SU-DHL-6 (cell line): Measurements from ENCODE around the gene CS.

ENCODE experiments used
- H2AFZ ChIP-seq: fragments of 200-600 bp; sonication (generic); 2 replicates; pipeline ENCODE4 v1.6.1; 2014; ENCODE audit warnings: low read depth, mild to moderate bottlenecking, moderate library complexity, mixed read lengths, antibody characterized with exemption, low read length; ENCODE audit not compliant: severe bottlenecking
- H3F3A ChIP-seq: fragments of 200-600 bp; shearing (Covaris generic); 2 replicates; pipeline ENCODE4 v1.6.0; 2016; ENCODE audit warnings: antibody characterized with exemption, mild to moderate bottlenecking; ENCODE audit not compliant: insufficient read depth
- H3K27ac ChIP-seq: fragments of 200-600 bp; sonication (generic); 2 replicates; pipeline ENCODE4 v1.5.1; 2016; ENCODE audit warnings: low read depth, mild to moderate bottlenecking, low read length, moderate library complexity, mixed read lengths
- H3K27me3 ChIP-seq: fragments of 200-600 bp; sonication (generic), shearing (Covaris generic); 2 replicates; pipeline ENCODE4 v1.6.0; 2014; ENCODE audit warnings: mild to moderate bottlenecking, low read length
- H3K36me3 ChIP-seq: fragments of 200-600 bp; sonication (generic); 2 replicates; pipeline ENCODE4 v1.6.1; 2014; ENCODE audit warnings: mild to moderate bottlenecking, low read length, mixed read lengths
- H3K4me2 ChIP-seq: fragments of 300-600, 200-600 bp; shearing (Covaris generic), sonication (generic); 2 replicates; pipeline ENCODE4 v1.6.0; 2014; ENCODE audit warnings: low read length, low read depth, mild to moderate bottlenecking; ENCODE audit not compliant: poor library complexity, severe bottlenecking
- H3K4me3 ChIP-seq: fragments of 200-600 bp; sonication (generic); 2 replicates; pipeline ENCODE4 v1.5.1; 2014; ENCODE audit warnings: antibody characterized with exemption, low read length, mild to moderate bottlenecking, mixed read lengths; ENCODE audit not compliant: insufficient read depth, poor library complexity, severe bottlenecking
- H3K79me2 ChIP-seq: fragments of 200-600 bp; sonication (generic); 2 replicates; pipeline ENCODE4 v1.6.1; 2014; ENCODE audit warnings: mild to moderate bottlenecking, low read length, moderate library complexity; ENCODE audit not compliant: insufficient read depth
- H3K9ac ChIP-seq: fragments of 200-600 bp; sonication (generic); 2 replicates; pipeline ENCODE4 v1.7.0; 2014; ENCODE audit warnings: mild to moderate bottlenecking, low read length
- H3K9me2 ChIP-seq: fragments of 200-600 bp; sonication (generic); replicated peaks from 2 replicates; pipeline ENCODE4 v1.6.1; 2014; ENCODE audit warnings: low read length; ENCODE audit not compliant: insufficient read depth
- H3K9me3 ChIP-seq: fragments of 200-600 bp; sonication (generic); 2 replicates; pipeline ENCODE4 v1.6.1; 2014; ENCODE audit warnings: low read length, mixed read lengths; ENCODE audit not compliant: insufficient read depth
- H4K20me1 ChIP-seq: fragments of 200-600 bp; sonication (generic); 2 replicates; pipeline ENCODE4 v1.6.1; 2014; ENCODE audit warnings: low read depth, mild to moderate bottlenecking, antibody characterized with exemption, low read length, moderate library complexity, mixed read lengths
- EZH2phosphoT487 ChIP-seq: fragments of 200-600 bp; sonication (generic), shearing (Covaris generic); conservative IDR thresholded peaks from 2 replicates; pipeline ENCODE4 v1.6.1; 2018; ENCODE audit warnings: mild to moderate bottlenecking, antibody characterized with exemption, low read length, moderate library complexity, mixed read lengths
- TF ChIP-seq, protein P1 (sequence below): fragments of 200-600 bp; sonication (generic); IDR thresholded peaks from one replicate; pipeline ENCODE4 v1.5.1; 2017; ENCODE audit warnings: antibody characterized with exemption, mild to moderate bottlenecking, low read length, moderate library complexity; ENCODE audit not compliant: insufficient read depth, poor library complexity, severe bottlenecking

CS gene

DNA sequence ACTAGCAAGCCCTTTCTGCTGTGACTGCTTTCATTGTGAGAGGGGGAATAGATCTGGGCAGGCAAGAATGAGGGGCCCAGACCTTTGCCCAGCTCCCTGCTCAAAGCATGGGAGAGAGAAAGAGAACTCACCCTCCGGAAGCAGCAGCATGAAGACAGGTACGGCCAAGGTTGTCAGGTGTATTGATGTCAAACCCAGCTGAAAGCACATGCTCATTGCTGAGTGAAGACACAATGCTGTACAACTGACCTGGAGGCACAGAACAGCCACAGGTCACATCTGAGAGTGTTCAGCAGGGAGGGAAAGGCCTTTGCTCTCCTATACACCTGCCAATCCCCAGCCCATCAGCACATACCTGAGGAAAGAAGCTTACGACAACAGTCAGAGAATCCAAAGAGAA is 47.5 kb downstream of the CS start:
- no peak overlapping the region for H3K9ac ChIP-seq
- H3K9me2 ChIP-seq, result no peaks in the 10 kb centered on the region
- no peaks in the 10 kb centered on the region for H4K20me1 ChIP-seq

GRCh38 chr12:56248711-56249110 is 51.4 kb downstream of the CS start:
- H3K9me3 ChIP-seq, result no peaks in the 10 kb centered on the region
- H3K9me2 ChIP-seq, result no peaks in the 10 kb centered on the region
- H3F3A ChIP-seq, result no peaks in the 10 kb centered on the region
- H4K20me1 ChIP-seq, result no peaks in the 10 kb centered on the region
- no peak overlapping the region for H2AFZ ChIP-seq
- no peak overlapping the region for H3K4me3 ChIP-seq
- no peaks in the 10 kb centered on the region for H3K36me3 ChIP-seq
- H3K27ac ChIP-seq, result no peak overlapping the region
- TF ChIP-seq, protein P1, sequence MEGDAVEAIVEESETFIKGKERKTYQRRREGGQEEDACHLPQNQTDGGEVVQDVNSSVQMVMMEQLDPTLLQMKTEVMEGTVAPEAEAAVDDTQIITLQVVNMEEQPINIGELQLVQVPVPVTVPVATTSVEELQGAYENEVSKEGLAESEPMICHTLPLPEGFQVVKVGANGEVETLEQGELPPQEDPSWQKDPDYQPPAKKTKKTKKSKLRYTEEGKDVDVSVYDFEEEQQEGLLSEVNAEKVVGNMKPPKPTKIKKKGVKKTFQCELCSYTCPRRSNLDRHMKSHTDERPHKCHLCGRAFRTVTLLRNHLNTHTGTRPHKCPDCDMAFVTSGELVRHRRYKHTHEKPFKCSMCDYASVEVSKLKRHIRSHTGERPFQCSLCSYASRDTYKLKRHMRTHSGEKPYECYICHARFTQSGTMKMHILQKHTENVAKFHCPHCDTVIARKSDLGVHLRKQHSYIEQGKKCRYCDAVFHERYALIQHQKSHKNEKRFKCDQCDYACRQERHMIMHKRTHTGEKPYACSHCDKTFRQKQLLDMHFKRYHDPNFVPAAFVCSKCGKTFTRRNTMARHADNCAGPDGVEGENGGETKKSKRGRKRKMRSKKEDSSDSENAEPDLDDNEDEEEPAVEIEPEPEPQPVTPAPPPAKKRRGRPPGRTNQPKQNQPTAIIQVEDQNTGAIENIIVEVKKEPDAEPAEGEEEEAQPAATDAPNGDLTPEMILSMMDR, result no peak
- no peak for TF ChIP-seq EZH2phosphoT487
- no peak overlapping the region for H3K9ac ChIP-seq
- H3K79me2 ChIP-seq, result no peaks in the 10 kb centered on the region
- no peak overlapping the region for H3K4me2 ChIP-seq
- H3K27me3 ChIP-seq, result no peaks in the 10 kb centered on the region

More for the DNA sequence above, 47.5 kb downstream of the CS start:
- Histone ChIP-seq H3K4me2 (no peak overlapping the region), H3K36me3 (no peaks in the 10 kb centered on the region), H3K9me3 (no peaks in the 10 kb centered on the region), H3K27ac (no peak overlapping the region), H2AFZ (no peak overlapping the region), H3K4me3 (no peak overlapping the region), H3K27me3 (no peaks in the 10 kb centered on the region), H3K79me2 (peaks cover 8% of the 10 kb centered on the region; the same call in 1 of the 2 replicates), H3F3A (no peaks in the 10 kb centered on the region)
- no peak for TF ChIP-seq EZH2phosphoT487
- TF ChIP-seq, protein P1, result no peak

DNA sequence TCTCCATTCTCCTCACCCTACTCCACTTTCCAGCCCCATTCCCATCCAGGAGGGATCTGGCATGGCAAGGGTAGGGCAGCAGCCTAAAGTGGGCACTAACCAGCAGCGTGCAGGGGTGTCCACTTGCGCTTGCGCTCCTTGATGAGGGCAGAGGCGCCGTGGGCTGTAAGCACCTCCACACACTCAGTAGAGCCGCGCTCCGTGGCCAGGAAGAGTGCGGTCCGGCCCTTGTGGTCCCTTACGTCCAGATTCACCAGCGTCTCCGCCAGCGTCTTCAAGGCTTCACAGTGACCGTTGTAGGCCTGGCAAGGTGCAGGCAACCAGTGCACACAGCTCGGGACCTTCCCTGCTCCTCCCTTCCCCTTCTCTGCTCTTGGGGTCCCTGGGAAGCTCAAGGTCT is 52.2 kb downstream of the CS start:
- Histone ChIP-seq H3K4me3 (no peak overlapping the region), H3K9me2 (no peaks in the 10 kb centered on the region), H2AFZ (no peak overlapping the region), H3K79me2 (no peaks in the 10 kb centered on the region), H3F3A (no peaks in the 10 kb centered on the region), H4K20me1 (no peaks in the 10 kb centered on the region), H3K27me3 (no peaks in the 10 kb centered on the region), H3K4me2 (no peak overlapping the region), H3K27ac (no peak overlapping the region), H3K9me3 (no peaks in the 10 kb centered on the region), H3K36me3 (no peaks in the 10 kb centered on the region), H3K9ac (no peak overlapping the region)
- no peak for TF ChIP-seq EZH2phosphoT487
- TF ChIP-seq, protein P1, result no peak
